VCaP (cell line): ENCODE results near the gene CCDC136.

ENCODE experiments used
- H3K27ac ChIP-seq: fragments of 450-650 bp; 2 replicates; pipeline ENCODE4 v1.5.1; 2017
- CTCF ChIP-seq: fragments of 450-650 bp; conservative IDR thresholded peaks from 2 replicates; pipeline ENCODE4 v1.5.1; 2017; ENCODE audit warnings: mild to moderate bottlenecking, moderate library complexity

Gene CCDC136

DNA sequence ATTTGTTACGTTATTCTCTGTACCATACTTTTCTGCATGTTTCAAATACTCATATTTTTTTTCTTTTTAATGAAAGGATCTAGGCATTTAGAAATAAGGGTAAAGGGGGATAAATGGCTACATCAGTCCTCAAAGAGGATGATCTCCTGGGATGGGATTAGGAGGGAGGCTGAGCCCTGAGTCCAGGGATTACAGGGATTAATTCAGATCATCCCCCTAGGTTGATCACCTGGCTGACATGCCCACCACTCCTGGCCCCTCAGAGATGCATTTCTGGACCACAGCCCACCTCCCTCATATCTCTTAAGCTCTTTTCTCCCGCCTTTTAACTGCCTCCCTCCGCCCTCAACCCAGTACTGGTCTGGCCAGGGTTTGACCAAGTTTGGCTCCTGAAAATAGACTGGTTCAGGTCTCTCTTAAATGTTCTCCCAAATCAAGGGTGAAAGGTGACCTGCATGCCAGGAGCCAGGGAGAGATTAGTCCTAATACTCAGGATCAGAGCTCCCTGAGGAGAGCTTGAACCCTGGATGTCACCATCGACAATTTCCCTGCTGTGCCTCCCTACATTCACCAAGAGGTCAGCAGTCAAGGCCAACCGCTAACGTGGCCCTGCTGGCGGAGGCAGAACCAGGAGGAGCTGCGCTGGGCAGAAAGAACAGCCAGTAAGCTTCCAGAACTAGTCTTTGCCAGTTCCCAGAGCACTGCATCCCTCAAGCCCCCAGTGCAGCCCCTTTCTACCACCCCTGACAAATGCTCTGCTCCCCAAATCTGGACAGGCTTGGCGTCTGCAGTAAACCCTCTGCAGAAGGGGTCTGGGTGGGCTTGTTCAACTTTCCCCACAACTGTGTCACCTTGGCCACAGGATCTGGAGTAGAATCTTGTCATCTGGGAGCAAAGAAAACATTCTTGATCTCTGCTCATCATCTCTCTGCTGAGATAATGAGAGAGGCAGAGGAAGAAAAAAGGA lies 3.0 kb upstream of the CCDC136 start:
- H3K27ac ChIP-seq, result no peak overlapping the region
- no peak for TF ChIP-seq CTCF

DNA sequence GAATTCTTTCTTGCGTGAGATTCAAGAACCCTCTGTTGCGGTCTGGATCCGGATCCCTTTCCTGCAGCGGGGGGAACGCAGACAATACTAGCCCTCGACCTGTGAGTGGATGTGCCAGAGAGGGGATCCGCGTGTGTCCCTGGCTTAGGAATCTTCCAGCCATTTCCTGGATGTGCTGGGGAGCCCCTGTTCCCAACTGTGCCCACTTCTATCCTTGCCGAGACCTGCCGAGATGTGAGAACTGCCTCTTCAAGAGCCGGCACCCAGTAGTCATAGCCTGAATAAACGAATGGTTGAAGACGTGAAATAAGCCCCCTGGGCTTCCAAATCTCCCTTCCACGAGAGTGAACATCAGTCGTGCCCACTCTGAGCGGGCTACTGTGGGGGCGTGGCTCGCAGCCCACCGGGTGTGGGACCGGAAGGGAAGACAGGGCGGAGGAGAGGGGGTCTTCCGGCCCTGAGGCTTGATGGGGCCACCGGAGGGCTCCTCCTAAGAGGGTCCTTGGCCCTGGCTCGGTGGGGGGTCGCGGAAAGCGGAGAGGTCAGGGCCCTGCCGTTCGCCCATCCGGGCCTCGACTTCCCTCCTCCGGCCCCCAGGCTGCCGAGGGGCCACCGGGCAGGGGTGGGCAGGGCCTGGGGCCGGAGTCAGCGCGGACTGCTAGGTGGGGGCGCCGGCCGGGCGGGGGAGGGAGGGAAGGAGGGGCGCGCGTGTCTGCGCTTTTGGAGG lies 1.3 kb upstream of the CCDC136 start:
- peak overlapping the region; percentile 61; the same call in 1 of the 2 replicates for H3K27ac ChIP-seq
- no peak for TF ChIP-seq CTCF

- no peak for TF ChIP-seq CTCF
- peak overlapping the region; percentile 61; the same call in 1 of the 2 replicates for H3K27ac ChIP-seq
These were observed 182 bp downstream of the CCDC136 start for GRCh38 chr7:128791972-128792327.

DNA sequence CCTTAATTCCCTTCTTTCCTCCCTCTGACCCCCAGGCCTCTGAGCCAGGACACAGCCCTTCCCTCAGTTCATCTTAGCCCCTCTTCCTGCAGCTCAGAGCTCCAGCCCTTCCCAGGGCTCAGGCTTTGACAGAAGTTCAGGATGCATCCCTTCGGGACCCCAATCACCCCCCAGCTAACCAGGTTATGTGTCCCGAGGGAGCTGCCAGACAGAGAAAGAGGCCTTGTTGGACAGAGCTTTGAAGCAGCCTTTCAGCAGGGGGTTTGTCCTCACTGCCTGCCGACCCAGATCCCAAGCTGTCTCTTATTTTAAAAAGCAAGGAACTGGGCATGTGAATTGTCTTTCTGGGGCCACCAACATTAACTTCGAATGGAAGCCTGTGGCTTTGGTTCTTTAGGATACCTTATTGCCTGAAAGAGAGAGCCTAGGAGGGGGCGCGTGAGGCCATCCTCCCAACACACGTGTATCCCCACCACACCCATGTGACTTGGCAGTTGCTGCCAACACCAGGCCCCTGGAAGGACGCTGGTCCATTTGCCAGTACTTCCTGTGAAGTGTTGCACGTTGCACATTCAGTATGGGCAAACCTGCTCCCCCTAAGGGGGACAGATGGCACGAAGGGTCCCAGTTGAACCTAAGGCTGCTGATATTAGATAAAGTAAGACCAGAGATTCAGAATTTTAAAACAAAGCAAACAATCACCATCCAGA lies 858 bp downstream of the CCDC136 start:
- TF ChIP-seq CTCF, result no peak
- no peak overlapping the region; the same call in 1 of the 2 replicates for H3K27ac ChIP-seq

GRCh38 chr7:128793181-128793547 lies 1.4 kb downstream of the CCDC136 start:
- TF ChIP-seq CTCF, result no peak
- no peak overlapping the region for H3K27ac ChIP-seq

- no peak for TF ChIP-seq CTCF
- no peak overlapping the region for H3K27ac ChIP-seq
These were observed 2.3 kb downstream of the CCDC136 start for GRCh38 chr7:128794020-128794419.

DNA sequence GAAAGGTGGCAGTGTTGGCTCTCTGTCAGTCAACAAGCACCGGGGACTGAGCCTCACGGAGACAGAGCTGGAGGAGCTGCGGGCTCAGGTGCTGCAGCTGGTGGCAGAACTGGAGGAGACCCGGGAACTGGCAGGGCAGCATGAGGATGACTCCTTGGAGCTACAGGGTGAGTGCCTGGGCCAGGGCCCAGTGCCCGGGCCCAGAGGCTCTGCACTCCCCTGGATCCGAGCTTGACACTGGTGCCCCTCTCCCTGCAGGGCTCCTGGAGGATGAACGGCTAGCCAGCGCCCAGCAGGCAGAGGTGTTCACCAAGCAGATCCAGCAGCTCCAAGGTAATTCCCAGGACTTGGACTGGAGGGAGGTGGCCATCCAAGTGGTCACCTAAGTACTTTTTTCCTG lies 2.7 kb downstream of the CCDC136 start:
- TF ChIP-seq CTCF, result no peak
- H3K27ac ChIP-seq, result no peak overlapping the region
